ENCODE data around the gene EPS8L2. TPM values are rescaled to one million over a fixed set of nuclear protein-coding genes. Genes with fewer than 3 reads are reported as not detected.

The EPS8L2 gene
- total and polyA plus RNA-seq, 9 of the 15 experiments (the other 6 are each of a cell fraction or from before 2014, with no cell fraction given) = 0.75 to 17.0 (median 3.7) TPM

- TF ChIP-seq MITF (IDR thresholded peaks at IDR 0.05) = no peak
- TF ChIP-seq RBM39 (optimal IDR thresholded peaks at IDR 0.05; ENCODE audit: low read depth, low read length) = no peak
- TF ChIP-seq RBM17 (IDR thresholded peaks at IDR 0.05; ENCODE audit: borderline replicate concordance, low read depth, low read length) = no peak
- TF ChIP-seq KDM5B (IDR thresholded peaks at IDR 0.05; ENCODE audit: insufficient replicate concordance, low read depth, low read length) = peak; percentile 75
- TF ChIP-seq, protein P1, sequence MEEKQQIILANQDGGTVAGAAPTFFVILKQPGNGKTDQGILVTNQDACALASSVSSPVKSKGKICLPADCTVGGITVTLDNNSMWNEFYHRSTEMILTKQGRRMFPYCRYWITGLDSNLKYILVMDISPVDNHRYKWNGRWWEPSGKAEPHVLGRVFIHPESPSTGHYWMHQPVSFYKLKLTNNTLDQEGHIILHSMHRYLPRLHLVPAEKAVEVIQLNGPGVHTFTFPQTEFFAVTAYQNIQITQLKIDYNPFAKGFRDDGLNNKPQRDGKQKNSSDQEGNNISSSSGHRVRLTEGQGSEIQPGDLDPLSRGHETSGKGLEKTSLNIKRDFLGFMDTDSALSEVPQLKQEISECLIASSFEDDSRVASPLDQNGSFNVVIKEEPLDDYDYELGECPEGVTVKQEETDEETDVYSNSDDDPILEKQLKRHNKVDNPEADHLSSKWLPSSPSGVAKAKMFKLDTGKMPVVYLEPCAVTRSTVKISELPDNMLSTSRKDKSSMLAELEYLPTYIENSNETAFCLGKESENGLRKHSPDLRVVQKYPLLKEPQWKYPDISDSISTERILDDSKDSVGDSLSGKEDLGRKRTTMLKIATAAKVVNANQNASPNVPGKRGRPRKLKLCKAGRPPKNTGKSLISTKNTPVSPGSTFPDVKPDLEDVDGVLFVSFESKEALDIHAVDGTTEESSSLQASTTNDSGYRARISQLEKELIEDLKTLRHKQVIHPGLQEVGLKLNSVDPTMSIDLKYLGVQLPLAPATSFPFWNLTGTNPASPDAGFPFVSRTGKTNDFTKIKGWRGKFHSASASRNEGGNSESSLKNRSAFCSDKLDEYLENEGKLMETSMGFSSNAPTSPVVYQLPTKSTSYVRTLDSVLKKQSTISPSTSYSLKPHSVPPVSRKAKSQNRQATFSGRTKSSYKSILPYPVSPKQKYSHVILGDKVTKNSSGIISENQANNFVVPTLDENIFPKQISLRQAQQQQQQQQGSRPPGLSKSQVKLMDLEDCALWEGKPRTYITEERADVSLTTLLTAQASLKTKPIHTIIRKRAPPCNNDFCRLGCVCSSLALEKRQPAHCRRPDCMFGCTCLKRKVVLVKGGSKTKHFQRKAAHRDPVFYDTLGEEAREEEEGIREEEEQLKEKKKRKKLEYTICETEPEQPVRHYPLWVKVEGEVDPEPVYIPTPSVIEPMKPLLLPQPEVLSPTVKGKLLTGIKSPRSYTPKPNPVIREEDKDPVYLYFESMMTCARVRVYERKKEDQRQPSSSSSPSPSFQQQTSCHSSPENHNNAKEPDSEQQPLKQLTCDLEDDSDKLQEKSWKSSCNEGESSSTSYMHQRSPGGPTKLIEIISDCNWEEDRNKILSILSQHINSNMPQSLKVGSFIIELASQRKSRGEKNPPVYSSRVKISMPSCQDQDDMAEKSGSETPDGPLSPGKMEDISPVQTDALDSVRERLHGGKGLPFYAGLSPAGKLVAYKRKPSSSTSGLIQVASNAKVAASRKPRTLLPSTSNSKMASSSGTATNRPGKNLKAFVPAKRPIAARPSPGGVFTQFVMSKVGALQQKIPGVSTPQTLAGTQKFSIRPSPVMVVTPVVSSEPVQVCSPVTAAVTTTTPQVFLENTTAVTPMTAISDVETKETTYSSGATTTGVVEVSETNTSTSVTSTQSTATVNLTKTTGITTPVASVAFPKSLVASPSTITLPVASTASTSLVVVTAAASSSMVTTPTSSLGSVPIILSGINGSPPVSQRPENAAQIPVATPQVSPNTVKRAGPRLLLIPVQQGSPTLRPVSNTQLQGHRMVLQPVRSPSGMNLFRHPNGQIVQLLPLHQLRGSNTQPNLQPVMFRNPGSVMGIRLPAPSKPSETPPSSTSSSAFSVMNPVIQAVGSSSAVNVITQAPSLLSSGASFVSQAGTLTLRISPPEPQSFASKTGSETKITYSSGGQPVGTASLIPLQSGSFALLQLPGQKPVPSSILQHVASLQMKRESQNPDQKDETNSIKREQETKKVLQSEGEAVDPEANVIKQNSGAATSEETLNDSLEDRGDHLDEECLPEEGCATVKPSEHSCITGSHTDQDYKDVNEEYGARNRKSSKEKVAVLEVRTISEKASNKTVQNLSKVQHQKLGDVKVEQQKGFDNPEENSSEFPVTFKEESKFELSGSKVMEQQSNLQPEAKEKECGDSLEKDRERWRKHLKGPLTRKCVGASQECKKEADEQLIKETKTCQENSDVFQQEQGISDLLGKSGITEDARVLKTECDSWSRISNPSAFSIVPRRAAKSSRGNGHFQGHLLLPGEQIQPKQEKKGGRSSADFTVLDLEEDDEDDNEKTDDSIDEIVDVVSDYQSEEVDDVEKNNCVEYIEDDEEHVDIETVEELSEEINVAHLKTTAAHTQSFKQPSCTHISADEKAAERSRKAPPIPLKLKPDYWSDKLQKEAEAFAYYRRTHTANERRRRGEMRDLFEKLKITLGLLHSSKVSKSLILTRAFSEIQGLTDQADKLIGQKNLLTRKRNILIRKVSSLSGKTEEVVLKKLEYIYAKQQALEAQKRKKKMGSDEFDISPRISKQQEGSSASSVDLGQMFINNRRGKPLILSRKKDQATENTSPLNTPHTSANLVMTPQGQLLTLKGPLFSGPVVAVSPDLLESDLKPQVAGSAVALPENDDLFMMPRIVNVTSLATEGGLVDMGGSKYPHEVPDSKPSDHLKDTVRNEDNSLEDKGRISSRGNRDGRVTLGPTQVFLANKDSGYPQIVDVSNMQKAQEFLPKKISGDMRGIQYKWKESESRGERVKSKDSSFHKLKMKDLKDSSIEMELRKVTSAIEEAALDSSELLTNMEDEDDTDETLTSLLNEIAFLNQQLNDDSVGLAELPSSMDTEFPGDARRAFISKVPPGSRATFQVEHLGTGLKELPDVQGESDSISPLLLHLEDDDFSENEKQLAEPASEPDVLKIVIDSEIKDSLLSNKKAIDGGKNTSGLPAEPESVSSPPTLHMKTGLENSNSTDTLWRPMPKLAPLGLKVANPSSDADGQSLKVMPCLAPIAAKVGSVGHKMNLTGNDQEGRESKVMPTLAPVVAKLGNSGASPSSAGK (IDR thresholded peaks at IDR 0.05) = peak; percentile 81
- peak; percentile 76 for TF ChIP-seq KLF1 (tag; IDR thresholded peaks at IDR 0.05)
- no peak for TF ChIP-seq ZFP36 (IDR thresholded peaks at IDR 0.05; ENCODE audit: low read depth, low read length, partially characterized antibody)
- no peak for TF ChIP-seq MTA2 (IDR thresholded peaks at IDR 0.05; ENCODE audit: low read depth)
- TF ChIP-seq E2F6 (IDR thresholded peaks at IDR 0.05; ENCODE audit: borderline replicate concordance in 1 of 2, extremely low read depth in 1 of 2, insufficient read depth in 1 of 2, insufficient read length in 1 of 2, low read depth in 1 of 2, low read length in 1 of 2, poor library complexity in 1 of 2, severe bottlenecking in 1 of 2) = peak; percentile 88 to 96
- TF ChIP-seq ZNF436 (CRISPR knock-in tag; IDR thresholded peaks at IDR 0.05) = no peak
- TF ChIP-seq BCOR (IDR thresholded peaks at IDR 0.05) = no peak
Observed at GRCh38 chr11:747158-748006, 41.4 kb downstream of the EPS8L2 start, which contains the start of gene TALDO1 (continued).
